Astrocyte of the spinal cord (primary cell): ENCODE data around the gene CDC42EP5.
"Not testable (repeated sequence)": the region's sequence is repeated elsewhere in the genome, so short reads cannot be mapped to it uniquely, and the experiment has no call there.

ENCODE experiments used
- DNase-seq: peaks from one replicate; pipeline ENCODE4 v3.0.0; 2011; ENCODE audit warnings: low read depth, low spot score
- H3K4me3 ChIP-seq: 2 replicates; pipeline ENCODE4 v1.5.1; 2011; ENCODE audit warnings: low read depth, mild to moderate bottlenecking, low read length, moderate library complexity
- CTCF ChIP-seq: IDR thresholded peaks from 2 replicates; pipeline ENCODE4 v1.5.1; 2012; ENCODE audit warnings: low read depth, mild to moderate bottlenecking, low read length, inconsistent platforms
- in situ Hi-C: cut with HindIII; loops from 2 replicates; pipeline ENCODE4 v1.10.0; 2017; ENCODE audit warnings: low sequenced_read_pairs

CDC42EP5 gene

GRCh38 chr19:54448774-54449700 lies 24.1 kb downstream of the CDC42EP5 start, which contains the start of gene LENG8:
Gene LENG8, plus strand, starts transcription at chr19:54449199. Its CDS starts 2,146 bp downstream, at chr19:54451345.
- no peak for TF ChIP-seq CTCF
- in situ Hi-C loops, result no loop called here
- peak within 1 kb of the TSS; percentile 75 for H3K4me3 ChIP-seq
- peak; percentile 99 for DNase-seq

GRCh38 chr19:54448040-54448773 lies 24.9 kb downstream of the CDC42EP5 start:
- peak; percentile 3 for TF ChIP-seq CTCF
- in situ Hi-C loops, result no loop called here
- H3K4me3 ChIP-seq, result peak overlapping the region; percentile 75
- peak; percentile 60 for DNase-seq

- DNase-seq, in situ Hi-C loops, H3K4me3 ChIP-seq: not testable (repeated sequence)
Observed at GRCh38 chr19:54446349-54446748, 26.7 kb downstream of the CDC42EP5 start.

- no peak for DNase-seq
- no peak overlapping the region for H3K4me3 ChIP-seq
- in situ Hi-C loops, result no loop called here
- TF ChIP-seq CTCF, result no peak
Observed at GRCh38 chr19:54444737-54445136, 28.4 kb downstream of the CDC42EP5 start.

- no peak for TF ChIP-seq CTCF
- no peak overlapping the region for H3K4me3 ChIP-seq
- no peak for DNase-seq
- in situ Hi-C loops, result no loop called here
Observed at GRCh38 chr19:54440641-54441040, 32.5 kb downstream of the CDC42EP5 start.

GRCh38 chr19:54439174-54439851 lies 33.8 kb downstream of the CDC42EP5 start:
- TF ChIP-seq CTCF, result peak; percentile 71
- in situ Hi-C loops, result no loop called here
- no peak overlapping the region for H3K4me3 ChIP-seq
- DNase-seq, result peak; percentile 50
